K562 (cell line): ENCODE measurements around the gene LRRTM4. TPM values are rescaled to one million over a fixed set of nuclear protein-coding genes. Genes with fewer than 3 reads are reported as not detected.

Experiments
- ATAC-seq: fragments of 200-7000 bp; cut with Tn5 transposase; 3 replicates; pipeline ENCODE4 v1.9.1; 2020; ENCODE audit warnings: moderate library complexity
- BruUV-seq: library from RNA; stranded (reverse); fragments of 400-500 nt; replicated peaks from 2 replicates; lab custom pipeline; 2021; lab: Mats Ljungman, UMichigan
- CTCF ChIA-PET: fragments of 300-600 bp; formaldehyde crosslinking; extraction: SDS; loops from one replicate; lab custom pipeline; 2021; ENCODE audit warnings: low intra/inter-chr PET ratio; lab: Yijun Ruan, JAX
- POLR2A ChIA-PET: fragments of 300-600, 350-650 bp; sonication (Branson Sonifier 250); formaldehyde crosslinking; extraction: SDS; loops from one replicate; lab custom pipeline; 2021; ENCODE audit warnings: antibody characterized with exemption, inconsistent platforms; lab: Yijun Ruan, JAX
- DNase-seq, 4 experiments: peaks; one replicate each; pipeline versions ENCODE4 v3.0.0 to v3.0.0-alpha.2; 2011 to 2018; ENCODE audit warnings: low spot score in 3 of 4, mixed read lengths in 3 of 4; ENCODE audit errors: extremely low read depth in 1 of 4
- FAIRE-seq: peaks from 2 replicates; lab custom pipeline; 2011; peaks lifted over from hg19 to GRCh38; lab: Jason Lieb, UNC
- H2AFZ ChIP-seq: 2 replicates; pipeline ENCODE4 v1.6.0; 2011; ENCODE audit warnings: low read depth, low read length, control low read depth, inconsistent platforms
- H3K27ac ChIP-seq: fragments of 200-600 bp; 3 replicates; pipeline ENCODE4 v1.8.0; 2011; ENCODE audit warnings: low read depth, mild to moderate bottlenecking, control low read depth, inconsistent platforms, low read length, moderate library complexity, mixed read lengths; ENCODE audit errors: extremely low read depth
- H3K27me3 ChIP-seq, 2 experiments: fragments of 300-600 bp in 1 of 2; 2 replicates in 1 of 2; 3 replicates in 1 of 2; pipeline versions ENCODE4 v1.6.0 to v1.8.0; 2011; ENCODE audit warnings: inconsistent platforms in 2 of 2, low read length in 2 of 2, mild to moderate bottlenecking in 1 of 2, mixed read lengths in 1 of 2, moderate library complexity in 1 of 2; ENCODE audit not compliant: control insufficient read depth in 2 of 2, insufficient read depth in 2 of 2
- H3K36me3 ChIP-seq: fragments of 300-600 bp; 3 replicates; pipeline ENCODE4 v1.8.0; 2011; ENCODE audit warnings: mild to moderate bottlenecking, low read length, inconsistent platforms; ENCODE audit not compliant: control insufficient read depth, insufficient read depth
- H3K4me1 ChIP-seq, 2 experiments: fragments of 200-600 bp in 1 of 2; replicated peaks in 1 of 2; 2 replicates in 1 of 2; 3 replicates in 1 of 2; pipeline versions ENCODE4 v1.5.1 to v1.8.0; 2011; ENCODE audit warnings: inconsistent platforms in 2 of 2, low read length in 2 of 2, mild to moderate bottlenecking in 1 of 2, mixed read lengths in 1 of 2, moderate library complexity in 1 of 2; ENCODE audit not compliant: control insufficient read depth in 2 of 2, insufficient read depth in 2 of 2
- H3K4me2 ChIP-seq: 2 replicates; pipeline ENCODE4 v1.6.1; 2011; ENCODE audit warnings: low read length, control low read depth, inconsistent platforms, mixed read lengths; ENCODE audit not compliant: insufficient read depth
- H3K4me3 ChIP-seq: fragments of 200-600 bp; sonication (generic), shearing (Covaris generic); 2 replicates; pipeline ENCODE4 v1.5.1; 2016; ENCODE audit warnings: control low read depth, inconsistent platforms
- H3K79me2 ChIP-seq: fragments of 200-600 bp; 3 replicates; pipeline ENCODE4 v1.8.0; 2011; ENCODE audit warnings: low read length, inconsistent platforms; ENCODE audit not compliant: control insufficient read depth, insufficient read depth
- H3K9ac ChIP-seq, 2 experiments: 2 replicates each; pipeline versions ENCODE4 v1.6.0 to v1.6.1; 2011; ENCODE audit warnings: low read depth in 2 of 2, low read length in 2 of 2, control low read depth in 1 of 2, inconsistent platforms in 1 of 2, mild to moderate bottlenecking in 1 of 2, mixed read lengths in 1 of 2; ENCODE audit not compliant: insufficient read depth in 1 of 2
- H3K9me1 ChIP-seq: one replicate; pipeline ENCODE4 v1.6.0; 2011; ENCODE audit warnings: inconsistent platforms, mild to moderate bottlenecking, low read length, moderate library complexity; ENCODE audit not compliant: control insufficient read depth, insufficient read depth
- H3K9me3 ChIP-seq: replicated peaks from 2 replicates; pipeline ENCODE4 v1.5.1; 2011; ENCODE audit warnings: low read depth, low read length, inconsistent platforms; ENCODE audit not compliant: control insufficient read depth, insufficient read depth
- H4K20me1 ChIP-seq: replicated peaks from 2 replicates; pipeline ENCODE4 v1.6.1; 2011; ENCODE audit warnings: low read length, inconsistent platforms, mixed read lengths; ENCODE audit not compliant: control insufficient read depth, insufficient read depth
- EHMT2 ChIP-seq: fragments of 450-650 bp; IDR thresholded peaks from 2 replicates; pipeline ENCODE4 v1.6.1; 2018; ENCODE audit warnings: antibody characterized with exemption
- JUND ChIP-seq, 2 experiments: IDR thresholded peaks; 2 replicates in 1 of 2; 3 replicates in 1 of 2; pipeline ENCODE4 v1.6.1; 2011; ENCODE audit warnings: borderline replicate concordance in 2 of 2, low read depth in 2 of 2, low read length in 2 of 2, improper control_type of control experiment in 1 of 2, missing biosample characterization in 1 of 2, missing genetic modification characterization in 1 of 2, missing genetic modification reagents in 1 of 2
- L3MBTL2 ChIP-seq: fragments of 450-650 bp; IDR thresholded peaks from 2 replicates; pipeline ENCODE4 v1.6.1; 2016; ENCODE audit warnings: mild to moderate bottlenecking, moderate library complexity
- SMARCA5 ChIP-seq: fragments of 450-650 bp; IDR thresholded peaks from 2 replicates; pipeline ENCODE4 v1.6.1; 2016
- ZNF445 ChIP-seq: fragments of 250-450 bp; sonication (Bioruptor Pico); IDR thresholded peaks from 2 replicates; pipeline ENCODE4 v1.4.0; 2020; ENCODE audit warnings: low read depth, mild to moderate bottlenecking, moderate library complexity
- ZNF57 ChIP-seq: fragments of 450-650 bp; formaldehyde crosslinking; IDR thresholded peaks from 2 replicates; pipeline ENCODE4 v1.4.0; 2020; ENCODE audit warnings: mild to moderate bottlenecking, moderate library complexity
- WGBS: fragments of 100-300 bp; shearing (Covaris generic); methylation state at CpG from one replicate; pipeline ENCODE4 v1.1.6; 2016; ENCODE audit warnings: low coverage, mixed read lengths; ENCODE audit not compliant: insufficient coverage; ENCODE audit errors: missing lambda C conversion rate; 5-methylcytosine and 5-hydroxymethylcytosine counted together
- in situ Hi-C: fragments of 300-500 bp; cut with MboI; formaldehyde crosslinking; loops from 4 replicates; pipeline ENCODE4 v1.15.0; 2018; ENCODE audit warnings: inconsistent platforms, mixed read lengths
- intact Hi-C: fragments of 100-400 bp; cut with micrococcal nuclease; formaldehyde crosslinking; loops from 2 replicates; pipeline ENCODE4 v1.14.2; 2022
- polyA plus RNA-seq, 8 experiments: library from polyadenylated mRNA; depleted of rRNA in 4 of 8; stranded (reverse) in 5 of 8; unstranded in 3 of 8; fragments of >200 nt; fragmentation: Nextera tagmentation in 2 of 8; fragmentation: Illumina TruSeq in 1 of 8; extraction: Ambion mirVana in 2 of 8; extraction: Trizol in 1 of 8; gene quantifications; 2 replicates each; pipeline versions ENCODE4 v1.2.1 to v1.2.3, GENCODE V29; 2011 to 2014; ENCODE audit warnings: inconsistent platforms in 1 of 8, missing spikeins in 1 of 8
- total RNA-seq, 7 experiments: library from RNA; depleted of rRNA in 6 of 7; stranded (reverse); fragments of >200 nt in 6 of 7; fragmentation: Illumina TruSeq in 2 of 7; extraction: Trizol in 2 of 7; gene quantifications; 2 replicates each; pipeline versions ENCODE4 v1.2.1 to v1.2.3, GENCODE V29; 2011 to 2021; ENCODE audit warnings: low replicate concordance in 1 of 7
- TF ChIP-seq, protein P1 (sequence below): fragments of 250-450 bp; sonication (Bioruptor Pico); IDR thresholded peaks from 2 replicates; pipeline ENCODE4 v1.5.0; 2021

The LRRTM4 gene
- total and polyA plus RNA-seq, 9 of the 15 experiments (the other 6 are each of a cell fraction or from before 2014, with no cell fraction given), result 0.04 TPM; not detected in 6

- TF ChIP-seq, protein P1, sequence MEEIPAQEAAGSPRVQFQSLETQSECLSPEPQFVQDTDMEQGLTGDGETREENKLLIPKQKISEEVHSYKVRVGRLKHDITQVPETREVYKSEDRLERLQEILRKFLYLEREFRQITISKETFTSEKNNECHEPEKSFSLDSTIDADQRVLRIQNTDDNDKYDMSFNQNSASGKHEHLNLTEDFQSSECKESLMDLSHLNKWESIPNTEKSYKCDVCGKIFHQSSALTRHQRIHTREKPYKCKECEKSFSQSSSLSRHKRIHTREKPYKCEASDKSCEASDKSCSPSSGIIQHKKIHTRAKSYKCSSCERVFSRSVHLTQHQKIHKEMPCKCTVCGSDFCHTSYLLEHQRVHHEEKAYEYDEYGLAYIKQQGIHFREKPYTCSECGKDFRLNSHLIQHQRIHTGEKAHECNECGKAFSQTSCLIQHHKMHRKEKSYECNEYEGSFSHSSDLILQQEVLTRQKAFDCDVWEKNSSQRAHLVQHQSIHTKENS, result no peak
- no peak for TF ChIP-seq ZNF445
- no peak for TF ChIP-seq EHMT2
Measured at GRCh38 chr2:77566582-77566981, 44.4 kb upstream of the LRRTM4 start (continued).

DNA sequence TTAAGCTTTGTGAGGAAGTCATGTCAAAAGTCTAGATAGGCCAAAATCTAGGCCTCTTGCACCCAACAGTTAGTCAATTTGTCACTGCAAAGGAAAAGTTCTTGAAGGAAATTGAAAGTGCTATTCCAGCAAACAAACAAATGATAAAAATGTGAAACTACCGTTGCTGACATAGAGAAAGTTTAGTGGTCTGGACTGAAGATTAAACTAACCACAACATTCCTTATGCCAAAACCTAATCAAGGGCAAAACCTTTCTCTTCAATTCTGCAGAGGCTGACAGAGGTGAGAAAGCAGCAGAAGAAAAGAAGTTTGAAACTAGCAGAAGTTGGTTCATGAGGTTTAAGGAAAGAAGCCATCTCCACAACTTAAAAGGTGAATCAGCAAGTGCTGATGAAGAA, 44.0 kb upstream of the LRRTM4 start:
- Histone ChIP-seq H3K4me3 (no peak overlapping the region), H2AFZ (no peak overlapping the region), H3K4me2 (no peak overlapping the region), H3K9me3 (no peaks in the 10 kb centered on the region), H3K79me2 (no peaks in the 10 kb centered on the region), H3K9ac (no peak overlapping the region), H3K4me1 (no peaks in the 10 kb centered on the region), H3K36me3 (no peaks in the 10 kb centered on the region), H3K27ac (no peak overlapping the region), H4K20me1 (no peaks in the 10 kb centered on the region), H3K9me1 (no peaks in the 10 kb centered on the region), H3K27me3 (no peaks in the 10 kb centered on the region)
- ChIA-PET CTCF (no interaction called here), POLR2A (no interaction called here)
- in situ Hi-C loops (no loop called here), intact Hi-C loops (no loop called here)
- no TSS peak for BruUV-seq
- no peak for ATAC-seq
- no peak for TF ChIP-seq L3MBTL2
- no peak for TF ChIP-seq ZNF57 (CRISPR knock-in tag)
- no peak for TF ChIP-seq SMARCA5
- TF ChIP-seq JUND (IDR thresholded peaks at IDR 0.05; ENCODE audit: borderline replicate concordance, low read depth, low read length), result no peak
- no peak for TF ChIP-seq JUND (tag; IDR thresholded peaks at IDR 0.05; ENCODE audit: borderline replicate concordance, low read depth, low read length)
- WGBS, result 0% methylated on average over 1 of the region's 1 CpG
- DNase-seq, result no peak
- no peak for FAIRE-seq
